Dendritic cell treated with granulocyte-macrophage colony-stimulating factor and Interleukin-4, amounts not matched to agents 40 ng/mL and 50 ng/mL, for 4 days (primary cell): ENCODE measurements around the gene GJB1.
"Not testable (repeated sequence)": the region's sequence is repeated elsewhere in the genome, so short reads cannot be mapped to it uniquely, and the experiment has no call there.

ENCODE experiments used
- H3K27ac Mint-ChIP-seq: one replicate; pipeline ENCODE4 v1.8.0; 2022; ENCODE audit warnings: mild to moderate bottlenecking, mixed read lengths
- H3K27me3 Mint-ChIP-seq: one replicate; pipeline ENCODE4 v1.8.0; 2022; ENCODE audit warnings: mild to moderate bottlenecking, mixed read lengths
- H3K36me3 Mint-ChIP-seq: one replicate; pipeline ENCODE4 v1.8.0; 2022; ENCODE audit warnings: low read depth, mixed read lengths
- H3K4me1 Mint-ChIP-seq: one replicate; pipeline ENCODE4 v1.8.0; 2022; ENCODE audit warnings: low read depth, mixed read lengths
- H3K4me3 Mint-ChIP-seq: one replicate; pipeline ENCODE4 v1.8.0; 2022; ENCODE audit warnings: mild to moderate bottlenecking, moderate library complexity, mixed read lengths
- H3K9me3 Mint-ChIP-seq: one replicate; pipeline ENCODE4 v1.8.0; 2022; ENCODE audit warnings: mixed read lengths
- intact Hi-C: fragments of 100-400 bp; cut with micrococcal nuclease; formaldehyde crosslinking; loops from one replicate; pipeline ENCODE4 v1.15.0; 2022

GJB1 gene

GRCh38 chrX:71222929-71223328 is at the start of gene GJB1:
Gene GJB1, plus strand, starts transcription at chrX:71223224. Its CDS starts 484 bp downstream, at chrX:71223708.
- Mint-ChIP-seq H3K36me3 (no peaks in the 10 kb centered on the region), H3K9me3 (no peaks in the 10 kb centered on the region), H3K27me3 (no peaks in the 10 kb centered on the region), H3K4me1 (peaks cover 31% of the 10 kb centered on the region), H3K4me3 (no peak within 1 kb of the TSS), H3K27ac (peak within 1 kb of the TSS; percentile 58)
- intact Hi-C loops: no loop called here

GRCh38 chrX:71173440-71173839 is 49.6 kb upstream of the GJB1 start:
- peaks cover 32% of the 10 kb centered on the region for H3K4me1 Mint-ChIP-seq
- intact Hi-C loops: no loop called here

GRCh38 chrX:71174795-71175194 is 48.2 kb upstream of the GJB1 start:
- H3K4me1 Mint-ChIP-seq: peaks cover 30% of the 10 kb centered on the region
- H3K27ac Mint-ChIP-seq: no peak overlapping the region
- H3K9me3 Mint-ChIP-seq: no peaks in the 10 kb centered on the region
- H3K27me3 Mint-ChIP-seq: no peaks in the 10 kb centered on the region
- H3K4me3 Mint-ChIP-seq: no peak overlapping the region
- H3K36me3 Mint-ChIP-seq: peaks cover 54% of the 10 kb centered on the region
- intact Hi-C loops: loop anchor here (5.0 kb wide), 1 partner anchor 202 kb away; no protein-coding TSS in a partner anchor

More at GRCh38 chrX:71173440-71173839, 49.6 kb upstream of the GJB1 start:
- H3K9me3 Mint-ChIP-seq: no peaks in the 10 kb centered on the region
- H3K4me3 Mint-ChIP-seq: no peak overlapping the region
- no peaks in the 10 kb centered on the region for H3K27me3 Mint-ChIP-seq
- H3K36me3 Mint-ChIP-seq: peaks cover 58% of the 10 kb centered on the region
- H3K27ac Mint-ChIP-seq: no peak overlapping the region

- H3K9me3 Mint-ChIP-seq: no peaks in the 10 kb centered on the region
- no peaks in the 10 kb centered on the region for H3K27me3 Mint-ChIP-seq
- peaks cover 23% of the 10 kb centered on the region for H3K4me1 Mint-ChIP-seq
- no peak overlapping the region for H3K27ac Mint-ChIP-seq
- intact Hi-C loops: loop anchor here (5.0 kb wide), 1 partner anchor 203 kb away; no protein-coding TSS in a partner anchor
- H3K4me3 Mint-ChIP-seq: no peak overlapping the region
- peaks cover 51% of the 10 kb centered on the region for H3K36me3 Mint-ChIP-seq
These were observed 47.5 kb upstream of the GJB1 start for GRCh38 chrX:71175531-71175930.

- H3K9me3 Mint-ChIP-seq: no peaks in the 10 kb centered on the region
- intact Hi-C loops: loop anchor here (5.0 kb wide), 1 partner anchor 205 kb away; no protein-coding TSS in a partner anchor
- H3K27ac Mint-ChIP-seq: no peak overlapping the region
- no peaks in the 10 kb centered on the region for H3K27me3 Mint-ChIP-seq
- peaks cover 50% of the 10 kb centered on the region for H3K36me3 Mint-ChIP-seq
- peaks cover 10% of the 10 kb centered on the region for H3K4me1 Mint-ChIP-seq
- no peak overlapping the region for H3K4me3 Mint-ChIP-seq
These were observed 45.7 kb upstream of the GJB1 start for GRCh38 chrX:71177327-71177726.

GRCh38 chrX:71178908-71179307 is 44.1 kb upstream of the GJB1 start:
- H3K36me3 Mint-ChIP-seq: peaks cover 45% of the 10 kb centered on the region
- H3K4me1 Mint-ChIP-seq: peaks cover 15% of the 10 kb centered on the region
- no peaks in the 10 kb centered on the region for H3K9me3 Mint-ChIP-seq
- H3K27ac Mint-ChIP-seq: no peak overlapping the region
- H3K4me3 Mint-ChIP-seq: no peak overlapping the region
- no peaks in the 10 kb centered on the region for H3K27me3 Mint-ChIP-seq
- intact Hi-C loops: loop anchor here (1.0 to 5.0 kb wide), 3 partner anchors 81 to 207 kb away; no protein-coding TSS in a partner anchor

GRCh38 chrX:71180579-71181265 is 42.3 kb upstream of the GJB1 start:
- intact Hi-C loops: loop anchor here (10.0 kb wide), 1 partner anchor 74 kb away; the partner anchor contains the start of gene ZMYM3
- H3K4me1 Mint-ChIP-seq, H3K9me3 Mint-ChIP-seq, H3K27me3 Mint-ChIP-seq: not testable (repeated sequence)
- peak overlapping the region; percentile 95 for H3K27ac Mint-ChIP-seq
- peak overlapping the region; percentile 23 for H3K4me3 Mint-ChIP-seq
- peaks cover 45% of the 10 kb centered on the region for H3K36me3 Mint-ChIP-seq

- intact Hi-C loops: loop anchor here (10.0 kb wide), 1 partner anchor 73 kb away; the partner anchor contains the start of gene ZMYM3
- Mint-ChIP-seq H3K27ac (peak overlapping the region; percentile 95), H3K9me3 (no peaks in the 10 kb centered on the region), H3K27me3 (no peaks in the 10 kb centered on the region), H3K4me3 (peak overlapping the region; percentile 69), H3K36me3 (peaks cover 53% of the 10 kb centered on the region), H3K4me1 (peaks cover 6% of the 10 kb centered on the region)
These were observed 41.5 kb upstream of the GJB1 start for GRCh38 chrX:71181558-71181909.

GRCh38 chrX:71181910-71182799 is 40.9 kb upstream of the GJB1 start:
- intact Hi-C loops: loop anchor here (10.0 kb wide), 1 partner anchor 73 kb away; the partner anchor contains the start of gene ZMYM3
- H3K36me3 Mint-ChIP-seq: peaks cover 52% of the 10 kb centered on the region
- H3K9me3 Mint-ChIP-seq: no peaks in the 10 kb centered on the region
- peak overlapping the region; percentile 95 for H3K27ac Mint-ChIP-seq
- peak overlapping the region; percentile 69 for H3K4me3 Mint-ChIP-seq
- H3K4me1 Mint-ChIP-seq: peaks cover 11% of the 10 kb centered on the region
- H3K27me3 Mint-ChIP-seq: no peaks in the 10 kb centered on the region

GRCh38 chrX:71182871-71183270 is 40.2 kb upstream of the GJB1 start:
- H3K4me3 Mint-ChIP-seq: peak overlapping the region; percentile 69
- H3K27ac Mint-ChIP-seq: peak overlapping the region; percentile 95
- no peaks in the 10 kb centered on the region for H3K27me3 Mint-ChIP-seq
- H3K4me1 Mint-ChIP-seq: peaks cover 11% of the 10 kb centered on the region
- no peaks in the 10 kb centered on the region for H3K9me3 Mint-ChIP-seq
- peaks cover 44% of the 10 kb centered on the region for H3K36me3 Mint-ChIP-seq
- intact Hi-C loops: loop anchor here (10.0 kb wide), 1 partner anchor 72 kb away; the partner anchor contains the start of gene ZMYM3

GRCh38 chrX:71183341-71183740 is 39.7 kb upstream of the GJB1 start:
- Mint-ChIP-seq H3K9me3 (no peaks in the 10 kb centered on the region), H3K36me3 (peaks cover 40% of the 10 kb centered on the region), H3K4me3 (no peak overlapping the region), H3K4me1 (peaks cover 11% of the 10 kb centered on the region), H3K27me3 (no peaks in the 10 kb centered on the region), H3K27ac (peak overlapping the region; percentile 22)
- intact Hi-C loops: loop anchor here (10.0 kb wide), 1 partner anchor 71 kb away; the partner anchor contains the start of gene ZMYM3

- intact Hi-C loops: loop anchor here (10.0 kb wide), 1 partner anchor 71 kb away; the partner anchor contains the start of gene ZMYM3
- no peaks in the 10 kb centered on the region for H3K27me3 Mint-ChIP-seq
- peak overlapping the region; percentile 22 for H3K27ac Mint-ChIP-seq
- peaks cover 39% of the 10 kb centered on the region for H3K36me3 Mint-ChIP-seq
- H3K4me1 Mint-ChIP-seq: peaks cover 11% of the 10 kb centered on the region
- H3K4me3 Mint-ChIP-seq: no peak overlapping the region
- no peaks in the 10 kb centered on the region for H3K9me3 Mint-ChIP-seq
These were observed 38.9 kb upstream of the GJB1 start for GRCh38 chrX:71184092-71184491.

GRCh38 chrX:71184803-71185495 is 38.1 kb upstream of the GJB1 start:
- Mint-ChIP-seq H3K27ac (no peak overlapping the region), H3K4me3 (no peak overlapping the region), H3K36me3 (peaks cover 32% of the 10 kb centered on the region), H3K9me3 (no peaks in the 10 kb centered on the region), H3K4me1 (peaks cover 11% of the 10 kb centered on the region), H3K27me3 (no peaks in the 10 kb centered on the region)
- intact Hi-C loops: loop anchor here (10.0 kb wide), 1 partner anchor 70 kb away; the partner anchor contains the start of gene ZMYM3
